Sciatic nerve (tissue), 2 donors: ENCODE data around the gene PLXNB2. TPM values are rescaled to one million over a fixed set of nuclear protein-coding genes. Genes with fewer than 3 reads are reported as not detected.

Experiments
- ATAC-seq: fragments of 200-7000 bp; cut with Tn5 transposase; one replicate; pipeline ENCODE4 v1.9.1; 2020; ENCODE audit warnings: mild to moderate bottlenecking, moderate library complexity
- DNase-seq: peaks from one replicate; pipeline ENCODE4 v3.0.0-alpha.2; 2020; ENCODE audit warnings: low spot score
- intact Hi-C: fragments of 100-400 bp; cut with DNase I; formaldehyde crosslinking; loops from one replicate; pipeline ENCODE4 v1.14.2; 2022
- total RNA-seq: library from RNA; stranded (reverse); fragmentation: NEBNext Ultra II Directional; extraction: Animal tissue kit (Norgen Biotek cat#: 25700); gene quantifications from one replicate; pipeline ENCODE4 v1.2.1, GENCODE V29; 2021
- donor health status: DM: no; HTN: no; CAD: no.
- donor health status: DM: no; HTN: no; CAD: no.

The PLXNB2 gene
- total RNA-seq, 1 donor from 2014 or later = 160 TPM

DNA sequence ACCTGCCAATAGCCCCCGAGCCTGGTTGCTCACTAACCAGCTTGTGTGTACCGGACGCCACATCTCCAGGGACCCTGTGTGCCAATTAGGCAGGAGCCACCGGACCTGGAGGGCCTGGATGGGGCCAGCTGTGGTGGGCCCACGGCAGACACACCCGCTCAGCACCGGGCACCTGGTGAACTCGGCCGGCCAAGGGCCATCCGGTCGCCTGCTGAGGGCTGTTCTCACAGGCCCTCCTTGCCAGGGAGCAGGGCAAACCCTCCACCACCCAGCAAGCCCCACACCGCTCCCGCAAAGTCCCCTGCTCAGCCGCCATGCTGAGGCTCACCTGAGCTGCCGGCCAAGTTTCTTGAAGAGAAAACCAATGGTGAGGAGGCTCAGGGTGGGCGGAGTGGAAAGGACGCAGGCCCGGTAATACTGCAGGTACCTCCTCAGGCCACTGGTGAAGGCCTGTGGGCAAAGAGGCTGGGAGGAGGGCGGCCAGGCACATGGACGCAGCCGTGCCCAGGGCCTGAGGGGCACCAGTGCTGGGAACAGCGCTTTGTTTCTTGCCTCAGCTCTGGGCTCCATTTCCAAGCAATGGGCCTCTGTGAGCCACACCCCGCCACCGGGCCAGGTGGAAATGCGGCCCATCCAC is 79.7 kb downstream of the PLXNB2 start:
- ATAC-seq = no peak
- no peak for DNase-seq
- intact Hi-C loops = no loop called here

DNA sequence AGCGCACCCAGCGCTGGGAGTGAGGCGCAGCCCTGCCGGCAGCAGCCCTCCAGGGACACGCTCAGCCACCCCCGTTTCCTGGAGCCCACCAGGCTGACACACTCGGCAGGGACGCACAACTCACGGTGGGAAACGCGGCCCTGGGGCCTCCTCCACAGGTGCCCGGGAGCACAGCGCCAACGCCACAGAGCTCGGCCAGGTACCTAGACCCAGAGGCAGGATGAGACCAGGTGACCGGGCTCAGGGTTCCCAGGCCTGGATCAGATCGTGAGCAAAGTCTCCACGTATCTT is 80.6 kb downstream of the PLXNB2 start:
- ATAC-seq (no peak), DNase-seq (no peak)
- intact Hi-C loops = no loop called here

DNA sequence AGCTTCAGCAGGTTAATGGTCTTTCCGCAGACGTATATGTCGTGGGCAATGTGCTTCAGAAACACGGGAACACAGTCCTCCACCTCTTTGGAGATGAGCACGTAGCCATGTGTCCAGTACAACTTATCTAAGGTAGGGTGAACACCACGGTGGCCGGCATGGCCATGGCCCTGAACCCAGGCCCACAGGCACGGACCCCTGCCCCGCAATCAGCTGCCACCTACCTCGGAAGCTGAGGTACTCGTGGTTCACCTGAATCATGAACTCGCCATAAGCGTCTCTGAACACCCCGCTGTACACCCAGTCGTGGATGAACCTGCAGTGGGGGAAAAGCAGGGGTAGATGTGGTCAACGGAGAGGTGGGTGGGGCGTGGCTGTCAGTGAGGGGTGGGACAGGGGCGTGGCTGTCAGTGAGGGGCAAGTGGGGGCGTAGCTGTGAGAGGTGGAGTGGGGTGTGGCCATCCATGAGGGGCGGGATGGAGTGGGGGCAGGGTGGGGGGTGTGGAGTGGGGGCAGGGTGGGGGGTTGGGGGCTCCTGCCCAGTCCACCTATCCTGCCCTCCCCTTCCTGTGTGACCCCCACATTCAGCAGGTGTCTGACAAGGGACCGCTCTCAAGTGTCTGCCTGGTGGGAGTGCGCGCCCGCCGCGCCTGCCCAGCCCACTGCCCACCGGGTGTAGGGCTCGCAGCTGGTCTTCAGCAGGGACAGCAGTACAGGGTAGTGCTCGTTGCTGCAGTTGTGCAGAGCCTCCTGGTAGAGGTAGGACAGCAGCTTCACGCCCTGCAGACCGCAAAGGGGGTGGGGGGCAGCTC is 81.2 kb downstream of the PLXNB2 start:
- ATAC-seq (no peak), DNase-seq (no peak)
- intact Hi-C loops = no loop called here

DNA sequence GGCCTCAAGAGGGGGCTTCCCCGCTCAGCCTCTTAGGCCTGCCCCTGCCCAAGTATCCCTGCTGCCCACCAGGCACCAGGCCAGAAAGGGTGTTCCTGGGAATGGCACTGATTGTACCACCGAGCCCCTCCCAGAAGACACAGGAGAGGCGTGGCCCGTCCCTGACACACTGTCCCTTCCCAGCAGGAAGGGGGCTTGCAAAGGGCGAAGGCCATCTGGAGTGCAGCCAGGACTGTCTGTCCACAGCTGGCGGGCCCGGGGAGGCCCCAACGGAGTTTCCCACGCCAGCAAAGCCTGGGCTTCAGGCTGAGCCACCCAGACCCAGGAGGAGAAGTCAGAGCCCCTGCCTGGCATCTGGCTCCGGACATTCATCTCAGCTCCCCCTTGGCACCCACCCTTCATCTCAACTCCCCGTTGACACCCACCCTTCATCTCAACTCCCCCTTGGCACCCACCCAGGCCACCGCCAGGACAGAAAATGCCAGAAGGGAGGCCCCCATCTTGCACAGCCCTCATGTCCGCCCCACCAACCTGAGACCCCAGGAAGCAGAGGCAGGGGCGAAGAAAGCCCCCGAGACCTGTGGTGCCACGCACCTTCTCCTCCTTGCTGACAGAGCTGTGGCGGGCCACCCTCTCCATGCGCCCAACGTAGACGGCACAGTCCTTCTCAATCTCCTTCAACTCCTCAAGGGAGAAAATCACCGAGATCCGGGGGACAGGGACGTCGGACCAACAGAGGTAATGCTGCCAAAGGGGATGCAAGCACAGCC is 82.1 kb downstream of the PLXNB2 start:
- ATAC-seq (no peak), DNase-seq (no peak)

More for the DNA sequence above, 82.1 kb downstream of the PLXNB2 start:
- intact Hi-C loops = no loop called here

Other genes with a start within 250 kb of the PLXNB2 start
- gene TTLL8, start 249.3 kb downstream of the PLXNB2 start, total RNA-seq = not detected
- 0.45 TPM for gene MLC1, start 222.2 kb downstream of the PLXNB2 start, total RNA-seq
- 1.6 TPM for gene MOV10L1, start 217.6 kb downstream of the PLXNB2 start, total RNA-seq
- 0.76 TPM for gene PANX2, start 136.9 kb downstream of the PLXNB2 start, total RNA-seq
- gene TRABD, start 121.7 kb downstream of the PLXNB2 start, total RNA-seq = 22.8 TPM
- gene SELENOO, start 106.6 kb downstream of the PLXNB2 start, total RNA-seq = 22.6 TPM
- gene TUBGCP6, start 62.6 kb downstream of the PLXNB2 start, total RNA-seq = 47.6 TPM
- 32.4 TPM for gene HDAC10, start 56.4 kb downstream of the PLXNB2 start, total RNA-seq
- 17.8 TPM for gene MAPK12, start 46.0 kb downstream of the PLXNB2 start, total RNA-seq
- gene MAPK11, start 37.3 kb downstream of the PLXNB2 start, total RNA-seq = 20.4 TPM
- gene DENND6B, start 19.4 kb upstream of the PLXNB2 start, total RNA-seq = 14.0 TPM
- 42.1 TPM for gene PPP6R2, start 35.7 kb upstream of the PLXNB2 start, total RNA-seq
- gene SBF1, start 167.4 kb upstream of the PLXNB2 start, total RNA-seq = 73.4 TPM
- 0.09 TPM for gene ADM2, start 173.9 kb upstream of the PLXNB2 start, total RNA-seq
- gene MIOX, start 179.2 kb upstream of the PLXNB2 start, total RNA-seq = not detected
- 48.4 TPM for gene LMF2, start 200.1 kb upstream of the PLXNB2 start, total RNA-seq
- 39.8 TPM for gene NCAPH2, start 200.6 kb upstream of the PLXNB2 start, total RNA-seq
- 1.9 TPM for gene SCO2, start 218.0 kb upstream of the PLXNB2 start, total RNA-seq
- 44.5 TPM for gene TYMP, start 222.4 kb upstream of the PLXNB2 start, total RNA-seq
- gene KLHDC7B, start 238.3 kb upstream of the PLXNB2 start, total RNA-seq = 0.13 TPM